C1 segment of cervical spinal cord (tissue), 14 donors: ENCODE results near the gene CLASP1.
A peak's percentile ranks its signal among the peaks of the same experiment; 100 is the strongest.
"Not testable (repeated sequence)": the region's sequence is repeated elsewhere in the genome, so short reads cannot be mapped to it uniquely, and the experiment has no call there.

Source experiments
- DNase-seq, 14 donors: peaks; one replicate each; lab custom pipeline; 2025; lab: John Stamatoyannopoulos, UW

Gene CLASP1

GRCh38 chr2:121376535-121377250 lies 272.6 kb downstream of the CLASP1 start:
- no peak for DNase-seq

- no peak for DNase-seq
These were observed 273.6 kb downstream of the CLASP1 start for GRCh38 chr2:121375621-121376159.

GRCh38 chr2:121374412-121375075 lies 274.7 kb downstream of the CLASP1 start:
- DNase-seq: not testable (repeated sequence)

- DNase-seq: no peak
These were observed 276.4 kb downstream of the CLASP1 start for GRCh38 chr2:121372721-121373353.

- DNase-seq: no peak
These were observed 277.2 kb downstream of the CLASP1 start for GRCh38 chr2:121372082-121372481.

- DNase-seq: no peak
These were observed 280.4 kb downstream of the CLASP1 start for GRCh38 chr2:121368836-121369235.

- no peak for DNase-seq
These were observed 281.1 kb downstream of the CLASP1 start for GRCh38 chr2:121368155-121368554.

- DNase-seq: no peak
These were observed 281.9 kb downstream of the CLASP1 start for GRCh38 chr2:121367246-121367900.

GRCh38 chr2:121366040-121366439 lies 283.2 kb downstream of the CLASP1 start:
- no peak for DNase-seq

- no peak for DNase-seq
These were observed 284.2 kb downstream of the CLASP1 start for GRCh38 chr2:121365061-121365460.

- DNase-seq: no peak
These were observed 285.4 kb downstream of the CLASP1 start for GRCh38 chr2:121363632-121364420.

- peak in 1 of 14 donors; percentile 17 for DNase-seq
These were observed 286.5 kb downstream of the CLASP1 start for GRCh38 chr2:121362774-121363173.

- DNase-seq: no peak
These were observed 287.0 kb downstream of the CLASP1 start for GRCh38 chr2:121362226-121362625.

- DNase-seq: no peak
These were observed 288.5 kb downstream of the CLASP1 start for GRCh38 chr2:121360566-121361300.

- DNase-seq: peak in 1 of 14 donors; percentile 22
These were observed 289.3 kb downstream of the CLASP1 start for GRCh38 chr2:121359716-121360565.

GRCh38 chr2:121359170-121359569 lies 290.1 kb downstream of the CLASP1 start:
- DNase-seq: no peak

GRCh38 chr2:121358291-121358690 lies 291.0 kb downstream of the CLASP1 start:
- no peak for DNase-seq

GRCh38 chr2:121356058-121356640 lies 293.1 kb downstream of the CLASP1 start:
- DNase-seq: peak in 4 of 14 donors; percentile 14 to 50 (median 20)

GRCh38 chr2:121355488-121355887 lies 293.8 kb downstream of the CLASP1 start:
- DNase-seq: no peak
